Measurements from ENCODE around the gene ZNF735. TPM values are rescaled to one million over a fixed set of nuclear protein-coding genes. Genes with fewer than 3 reads are reported as not detected.
"Not testable (repeated sequence)": the region's sequence is repeated elsewhere in the genome, so short reads cannot be mapped to it uniquely, and the experiment has no call there.

ZNF735 gene
- total RNA-seq, 4 donors from 2014 or later = not detected

GRCh38 chr7:64223366-64223765 lies 16.4 kb downstream of the ZNF735 start:
- 29% methylated on average over 2 of the region's 2 CpGs; no CpG with 5 or more reads in 1 of the 2 donors for WGBS, 2 donors (ENCODE audit: low coverage in 1 of 2)
- H3K9me3 ChIP-seq = peaks cover 26 to 31% of the 10 kb centered on the region in 2 donors
- no peaks in the 10 kb centered on the region for H3K4me1 ChIP-seq

DNA sequence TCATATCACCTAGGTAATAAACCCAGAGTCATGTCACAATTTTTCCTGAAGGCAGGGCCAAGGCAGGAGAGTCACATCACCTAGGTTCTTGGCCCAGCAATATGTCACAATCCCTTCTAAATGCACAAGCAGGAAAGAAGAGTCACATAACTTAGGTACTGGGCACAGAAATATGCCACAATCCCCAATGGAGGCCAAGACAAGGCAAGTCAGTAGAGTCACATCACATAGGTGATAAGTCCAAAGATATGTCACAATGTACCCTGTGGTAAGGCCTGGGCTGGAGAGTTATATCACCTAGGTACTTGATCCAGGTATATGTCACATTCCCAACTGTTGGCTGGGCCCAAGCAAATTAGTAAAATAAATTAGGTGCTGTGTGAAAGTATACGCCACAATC lies 21.2 kb downstream of the ZNF735 start, which contains the start of gene ZNF679:
Gene ZNF679 (plus strand): TSS at position 301 of the 400 bp plus-strand sequence. CDS start 20,644 bp downstream, outside the sequence.
- intact Hi-C loops (cut with DNase I; ENCODE audit: low total_unique reads); H3K27me3 ChIP-seq; H3K4me1 ChIP-seq; DNase-seq; H3K36me3 ChIP-seq; H3K4me3 ChIP-seq; H3K27ac ChIP-seq; in situ Hi-C loops (cut with MboI; ENCODE audit: low pct_ligation_motif_present in 1 of 4, low pct_unique_long_range_greater_than_20kb in 1 of 4, low sequenced_read_pairs in 3 of 4): not testable (repeated sequence)
- WGBS, 2 donors (ENCODE audit: low coverage in 1 of 2) = 90 to 100% methylated on average over 1 of the region's 1 CpG
- peaks cover 5 to 12% of the 10 kb centered on the region in 2 donors for H3K9me3 ChIP-seq

More at GRCh38 chr7:64223366-64223765, 16.4 kb downstream of the ZNF735 start:
- Histone ChIP-seq H3K27ac (no peak overlapping the region), H3K27me3 (no peaks in the 10 kb centered on the region), H3K4me3 (no peak overlapping the region), H3K36me3 (no peaks in the 10 kb centered on the region)
- intact Hi-C loops (cut with DNase I; ENCODE audit: low total_unique reads) (no loop called here), in situ Hi-C loops (cut with MboI; ENCODE audit: low pct_ligation_motif_present in 1 of 4, low pct_unique_long_range_greater_than_20kb in 1 of 4, low sequenced_read_pairs in 3 of 4) (no loop called here)
- TF ChIP-seq POLR2AphosphoS5 (IDR thresholded peaks at IDR 0.05) (no peak), EP300 (IDR thresholded peaks at IDR 0.05; ENCODE audit: low read depth) (no peak), CTCF (IDR thresholded peaks at IDR 0.05) (no peak), POLR2A (IDR thresholded peaks at IDR 0.05) (no peak)
- no peak for DNase-seq

DNA sequence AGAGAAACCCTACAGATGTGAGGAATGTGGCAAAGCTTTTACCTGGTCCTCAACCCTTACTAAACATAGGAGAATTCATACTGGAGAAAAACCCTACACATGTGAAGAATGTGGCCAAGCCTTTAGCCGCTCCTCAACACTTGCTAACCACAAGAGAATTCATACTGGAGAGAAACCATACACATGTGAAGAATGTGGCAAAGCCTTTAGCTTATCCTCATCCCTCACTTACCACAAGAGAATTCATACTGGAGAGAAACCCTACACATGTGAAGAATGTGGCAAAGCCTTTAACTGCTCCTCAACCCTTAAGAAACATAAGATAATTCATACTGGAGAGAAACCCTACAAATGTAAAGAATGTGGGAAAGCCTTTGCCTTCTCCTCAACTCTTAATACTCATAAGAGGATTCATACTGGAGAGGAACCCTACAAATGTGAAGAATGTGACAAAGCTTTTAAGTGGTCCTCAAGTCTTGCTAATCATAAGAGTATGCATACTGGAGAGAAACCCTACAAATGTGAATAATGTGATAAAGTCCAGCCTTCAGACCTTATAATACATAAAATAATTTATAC lies 59.4 kb downstream of the ZNF735 start:
- H3K27ac ChIP-seq = no peak overlapping the region
- WGBS, 2 donors (ENCODE audit: low coverage in 1 of 2) = 75 to 100% methylated on average over 1 of the region's 1 CpG
- in situ Hi-C loops (cut with MboI; ENCODE audit: low pct_ligation_motif_present in 1 of 4, low pct_unique_long_range_greater_than_20kb in 1 of 4, low sequenced_read_pairs in 3 of 4) = loop anchor here in 1 of 4 donors (25.0 kb wide), 1 partner anchor 96 kb away; no protein-coding TSS in a partner anchor
- no peaks in the 10 kb centered on the region for H3K36me3 ChIP-seq
- no peak overlapping the region for H3K4me3 ChIP-seq
- no peaks in the 10 kb centered on the region for H3K27me3 ChIP-seq
- intact Hi-C loops (cut with DNase I; ENCODE audit: low total_unique reads) = no loop called here
- no peak for DNase-seq
- H3K4me1 ChIP-seq = no peaks in the 10 kb centered on the region
- TF ChIP-seq POLR2AphosphoS5 (IDR thresholded peaks at IDR 0.05) = no peak
- TF ChIP-seq POLR2A (IDR thresholded peaks at IDR 0.05) = no peak
- TF ChIP-seq CTCF (IDR thresholded peaks at IDR 0.05) = no peak
- TF ChIP-seq EP300 (IDR thresholded peaks at IDR 0.05; ENCODE audit: low read depth) = no peak
- peaks cover 45 to 52% of the 10 kb centered on the region in 2 donors for H3K9me3 ChIP-seq

Other genes with a start within 250 kb of the ZNF735 start
- not detected for gene ZNF722, start 208.4 kb upstream of the ZNF735 start, total RNA-seq
- gene ZNF727, start 161.8 kb upstream of the ZNF735 start, total RNA-seq = 1 to 10 TPM in 1 of 4 donors, under 1 TPM in 1, not detected in 2; 0.79 to 1.5 TPM
- not detected for gene ZNF679, start 21.3 kb downstream of the ZNF735 start, total RNA-seq
- 10 to 100 TPM in 2 of 4 donors, 1 to 10 TPM in 2; 7.0 to 12.7 (median 9.2) TPM for gene ZNF736, start 106.8 kb downstream of the ZNF735 start, total RNA-seq